ENCODE measurements around the gene PTPRG. TPM values are rescaled to one million over a fixed set of nuclear protein-coding genes. Genes with fewer than 3 reads are reported as not detected.

PTPRG gene
- total RNA-seq, 2 experiments from 2014 or later = 0.13 to 0.70 TPM

DNA sequence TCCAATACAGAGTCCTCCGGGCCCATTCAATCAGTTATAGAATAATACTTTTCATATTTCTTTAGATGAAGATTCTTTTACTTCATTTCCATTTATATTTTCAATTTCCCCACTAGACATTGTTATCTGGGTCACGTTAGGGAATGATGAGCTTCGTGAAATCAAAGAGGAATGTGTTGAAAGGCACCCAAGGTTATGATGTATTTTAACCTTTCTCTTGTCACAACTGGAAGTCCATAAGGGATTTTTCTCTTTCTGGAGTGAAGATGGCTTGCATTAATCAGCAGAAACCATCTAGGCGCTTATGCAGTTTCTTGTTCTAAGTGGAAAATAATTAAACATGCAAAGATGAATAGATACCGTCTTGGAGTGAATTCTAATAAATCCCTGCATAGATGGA lies 631.5 kb downstream of the PTPRG start:
- no peaks in the 10 kb centered on the region for H3K36me3 ChIP-seq (ENCODE audit: insufficient read depth, low read length)
- CTCF ChIA-PET (ENCODE audit: unreplicated experiment) = no interaction called here
- no peak overlapping the region for H3K4me2 ChIP-seq (ENCODE audit: low read length)
- H3K9me3 ChIP-seq (ENCODE audit: low read length) = no peaks in the 10 kb centered on the region
- no peak for DNase-seq (ENCODE audit: low spot score)
- no peak overlapping the region for H2AFZ ChIP-seq (ENCODE audit: low read length)
- no peak overlapping the region for H3K27ac ChIP-seq (ENCODE audit: low read depth, low read length, poor library complexity, severe bottlenecking)
- no peak overlapping the region for H3K4me3 ChIP-seq (ENCODE audit: low read depth, low read length, poor library complexity, severe bottlenecking)
- intact Hi-C loops (cut with micrococcal nuclease; ENCODE audit: unreplicated experiment) = no loop called here
- POLR2A ChIA-PET = no interaction called here
- no peaks in the 10 kb centered on the region for H4K20me1 ChIP-seq (ENCODE audit: insufficient read depth, low read length)
- H3K9me2 ChIP-seq (ENCODE audit: insufficient read depth, low read length) = no peaks in the 10 kb centered on the region
- no peak for TF ChIP-seq EZH2phosphoT487 (IDR thresholded peaks at IDR 0.05; ENCODE audit: borderline replicate concordance, low read depth, low read length)
- TF ChIP-seq, protein P1, sequence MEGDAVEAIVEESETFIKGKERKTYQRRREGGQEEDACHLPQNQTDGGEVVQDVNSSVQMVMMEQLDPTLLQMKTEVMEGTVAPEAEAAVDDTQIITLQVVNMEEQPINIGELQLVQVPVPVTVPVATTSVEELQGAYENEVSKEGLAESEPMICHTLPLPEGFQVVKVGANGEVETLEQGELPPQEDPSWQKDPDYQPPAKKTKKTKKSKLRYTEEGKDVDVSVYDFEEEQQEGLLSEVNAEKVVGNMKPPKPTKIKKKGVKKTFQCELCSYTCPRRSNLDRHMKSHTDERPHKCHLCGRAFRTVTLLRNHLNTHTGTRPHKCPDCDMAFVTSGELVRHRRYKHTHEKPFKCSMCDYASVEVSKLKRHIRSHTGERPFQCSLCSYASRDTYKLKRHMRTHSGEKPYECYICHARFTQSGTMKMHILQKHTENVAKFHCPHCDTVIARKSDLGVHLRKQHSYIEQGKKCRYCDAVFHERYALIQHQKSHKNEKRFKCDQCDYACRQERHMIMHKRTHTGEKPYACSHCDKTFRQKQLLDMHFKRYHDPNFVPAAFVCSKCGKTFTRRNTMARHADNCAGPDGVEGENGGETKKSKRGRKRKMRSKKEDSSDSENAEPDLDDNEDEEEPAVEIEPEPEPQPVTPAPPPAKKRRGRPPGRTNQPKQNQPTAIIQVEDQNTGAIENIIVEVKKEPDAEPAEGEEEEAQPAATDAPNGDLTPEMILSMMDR (conservative IDR thresholded peaks at IDR 0.05; ENCODE audit: low read length) = no peak
- BruUV-seq (replicated peaks) = no TSS peak
- no peaks in the 10 kb centered on the region for H3K4me1 ChIP-seq (ENCODE audit: insufficient read depth, low read length, poor library complexity, severe bottlenecking)
- no peaks in the 10 kb centered on the region for H3K79me2 ChIP-seq (ENCODE audit: insufficient read depth, low read depth, low read length)

DNA sequence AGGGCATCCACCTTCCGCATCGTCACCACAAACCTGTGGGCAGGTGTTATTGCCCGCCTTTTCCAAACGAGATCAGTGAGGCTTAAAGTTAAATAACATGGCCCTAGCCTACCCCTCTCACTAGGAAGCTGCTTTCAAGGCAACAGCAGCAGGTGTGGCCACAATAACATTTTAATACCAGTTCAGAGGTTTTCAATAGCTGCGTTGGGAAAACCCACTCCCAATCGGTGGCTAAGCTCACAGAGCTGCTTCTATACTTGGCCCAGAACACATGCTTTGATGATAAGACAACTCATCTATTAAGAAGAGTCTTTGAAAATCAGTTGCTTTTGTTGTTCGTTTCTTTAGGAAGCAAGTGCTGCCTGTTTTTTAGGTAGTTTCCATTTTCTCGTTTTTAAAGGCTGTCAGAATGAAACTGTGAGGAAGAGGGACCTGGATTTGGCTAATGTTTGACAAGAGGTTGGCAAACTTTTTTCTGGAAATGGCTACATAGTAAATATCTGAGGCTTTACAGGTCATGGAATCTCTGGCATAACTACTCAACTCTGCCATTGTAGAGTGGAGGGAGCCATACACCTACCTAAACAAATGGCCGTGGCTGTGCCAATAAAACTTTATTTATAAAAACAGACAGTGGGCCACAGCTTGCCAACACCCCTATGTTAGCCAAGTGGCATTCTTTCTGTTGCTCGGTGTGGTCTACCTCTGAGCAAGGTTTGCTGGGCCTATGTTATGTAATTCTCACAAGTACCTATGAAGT lies 632.4 kb downstream of the PTPRG start:
- Histone ChIP-seq H3K9me2 (ENCODE audit: insufficient read depth, low read length) (no peaks in the 10 kb centered on the region), H2AFZ (ENCODE audit: low read length) (no peak overlapping the region), H3K79me2 (ENCODE audit: insufficient read depth, low read depth, low read length) (no peaks in the 10 kb centered on the region), H4K20me1 (ENCODE audit: insufficient read depth, low read length) (no peaks in the 10 kb centered on the region), H3K36me3 (ENCODE audit: insufficient read depth, low read length) (no peaks in the 10 kb centered on the region), H3K4me2 (ENCODE audit: low read length) (no peak overlapping the region), H3K4me1 (ENCODE audit: insufficient read depth, low read length, poor library complexity, severe bottlenecking) (no peaks in the 10 kb centered on the region), H3K9me3 (ENCODE audit: low read length) (no peaks in the 10 kb centered on the region), H3K27ac (ENCODE audit: low read depth, low read length, poor library complexity, severe bottlenecking) (no peak overlapping the region), H3K4me3 (ENCODE audit: low read depth, low read length, poor library complexity, severe bottlenecking) (no peak overlapping the region)
- no TSS peak for BruUV-seq (replicated peaks)
- intact Hi-C loops (cut with micrococcal nuclease; ENCODE audit: unreplicated experiment) = no loop called here
- no peak for DNase-seq (ENCODE audit: low spot score)
- ChIA-PET CTCF (ENCODE audit: unreplicated experiment) (no interaction called here), POLR2A (no interaction called here)
- TF ChIP-seq, protein P1 (conservative IDR thresholded peaks at IDR 0.05; ENCODE audit: low read length) = no peak
- no peak for TF ChIP-seq EZH2phosphoT487 (IDR thresholded peaks at IDR 0.05; ENCODE audit: borderline replicate concordance, low read depth, low read length)

DNA sequence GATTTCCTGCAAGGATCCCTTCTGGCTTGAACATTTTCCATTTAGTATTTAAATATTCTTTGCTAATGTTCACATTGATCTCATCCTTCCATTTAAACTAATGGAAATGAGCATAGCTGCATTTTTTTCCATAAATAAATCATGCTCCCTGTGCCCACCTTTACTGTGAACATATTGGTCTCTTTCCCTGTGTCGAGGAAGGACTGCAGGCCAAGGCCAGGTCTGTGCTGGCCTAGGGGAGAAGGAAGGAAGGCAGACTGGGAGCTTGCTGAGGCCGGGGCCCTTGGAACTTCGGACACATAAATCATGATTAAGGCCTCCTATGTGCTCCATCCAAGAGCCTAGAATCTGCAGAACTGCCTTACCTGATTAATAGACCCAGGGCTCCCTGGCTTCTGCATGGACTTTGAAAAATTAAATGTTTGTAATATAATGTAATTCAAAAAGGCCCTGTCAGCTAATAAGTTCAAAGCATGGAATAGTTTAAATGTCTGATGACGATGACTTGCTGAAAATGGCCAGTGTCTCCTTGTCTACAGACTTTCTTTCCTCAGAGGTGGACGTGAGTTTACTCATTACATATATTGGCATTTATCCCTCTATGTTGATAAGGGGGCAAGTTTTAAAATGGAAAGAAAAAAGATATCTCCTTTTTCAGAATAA lies 636.1 kb downstream of the PTPRG start:
- H3K4me1 ChIP-seq (ENCODE audit: insufficient read depth, low read length, poor library complexity, severe bottlenecking) = no peaks in the 10 kb centered on the region
- no peaks in the 10 kb centered on the region for H3K9me3 ChIP-seq (ENCODE audit: low read length)
- TF ChIP-seq, protein P1 (conservative IDR thresholded peaks at IDR 0.05; ENCODE audit: low read length) = no peak
- TF ChIP-seq EZH2phosphoT487 (IDR thresholded peaks at IDR 0.05; ENCODE audit: borderline replicate concordance, low read depth, low read length) = no peak
- no peak overlapping the region for H2AFZ ChIP-seq (ENCODE audit: low read length)
- H4K20me1 ChIP-seq (ENCODE audit: insufficient read depth, low read length) = no peaks in the 10 kb centered on the region
- no peak overlapping the region for H3K27ac ChIP-seq (ENCODE audit: low read depth, low read length, poor library complexity, severe bottlenecking)
- H3K4me3 ChIP-seq (ENCODE audit: low read depth, low read length, poor library complexity, severe bottlenecking) = no peak overlapping the region
- no peaks in the 10 kb centered on the region for H3K9me2 ChIP-seq (ENCODE audit: insufficient read depth, low read length)
- no peaks in the 10 kb centered on the region for H3K79me2 ChIP-seq (ENCODE audit: insufficient read depth, low read depth, low read length)
- POLR2A ChIA-PET = no interaction called here
- DNase-seq (ENCODE audit: low spot score) = no peak
- BruUV-seq (replicated peaks) = no TSS peak
- H3K36me3 ChIP-seq (ENCODE audit: insufficient read depth, low read length) = no peaks in the 10 kb centered on the region
- H3K4me2 ChIP-seq (ENCODE audit: low read length) = no peak overlapping the region
- intact Hi-C loops (cut with micrococcal nuclease; ENCODE audit: unreplicated experiment) = no loop called here
- CTCF ChIA-PET (ENCODE audit: unreplicated experiment) = no interaction called here
